Omental fat pad (tissue), 4 donors: ENCODE measurements around the gene SPAG16. TPM values are rescaled to one million over a fixed set of nuclear protein-coding genes. Genes with fewer than 3 reads are reported as not detected.

Source experiments
- ATAC-seq: fragments of 150-250 bp; one replicate; pipeline ENCODE4 v1.9.1; 2016; ENCODE audit warnings: mild to moderate bottlenecking, moderate library complexity; ENCODE audit not compliant: low FRiP score
- DNase-seq: peaks from one replicate; pipeline ENCODE4 v3.0.0-alpha.2; 2019; ENCODE audit warnings: low spot score
- total RNA-seq, 4 donors: library from RNA; depleted of rRNA; stranded (reverse); fragments of >200 nt; gene quantifications; one replicate each; pipeline ENCODE4 v1.1.0, GENCODE V29; 2016
- TF ChIP-seq, protein P1 (sequence below), 3 donors: fragments of 450-650 bp; IDR thresholded peaks; one replicate each; pipeline ENCODE4 v1.5.1; 2016 to 2017; ENCODE audit warnings: antibody characterized with exemption in 3 of 3, mild to moderate bottlenecking in 3 of 3, moderate library complexity in 2 of 3

SPAG16 gene
- total RNA-seq, 4 donors from 2014 or later, result 11.1 to 29.5 (median 13.3) TPM

DNA sequence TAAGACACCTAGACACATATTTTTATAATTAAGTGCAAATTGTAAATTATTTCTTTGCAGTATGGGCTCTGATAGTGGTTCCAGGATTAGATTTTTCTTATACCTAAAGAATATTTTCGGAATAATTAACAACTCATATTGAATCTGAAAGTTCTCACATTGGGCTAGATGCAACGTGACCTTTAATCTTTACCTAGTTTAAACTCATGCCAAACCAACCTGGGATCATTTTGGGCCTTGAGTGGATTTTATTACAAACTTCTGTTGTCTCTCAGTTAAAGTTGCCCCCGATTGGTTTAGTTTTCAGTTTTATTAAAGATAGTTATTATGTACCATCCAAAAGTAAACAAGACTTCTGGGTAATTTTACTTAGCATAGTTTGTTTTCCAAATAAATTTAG is 896.4 kb downstream of the SPAG16 start:
- ATAC-seq (no peak), DNase-seq (no peak)
- TF ChIP-seq, protein P1, sequence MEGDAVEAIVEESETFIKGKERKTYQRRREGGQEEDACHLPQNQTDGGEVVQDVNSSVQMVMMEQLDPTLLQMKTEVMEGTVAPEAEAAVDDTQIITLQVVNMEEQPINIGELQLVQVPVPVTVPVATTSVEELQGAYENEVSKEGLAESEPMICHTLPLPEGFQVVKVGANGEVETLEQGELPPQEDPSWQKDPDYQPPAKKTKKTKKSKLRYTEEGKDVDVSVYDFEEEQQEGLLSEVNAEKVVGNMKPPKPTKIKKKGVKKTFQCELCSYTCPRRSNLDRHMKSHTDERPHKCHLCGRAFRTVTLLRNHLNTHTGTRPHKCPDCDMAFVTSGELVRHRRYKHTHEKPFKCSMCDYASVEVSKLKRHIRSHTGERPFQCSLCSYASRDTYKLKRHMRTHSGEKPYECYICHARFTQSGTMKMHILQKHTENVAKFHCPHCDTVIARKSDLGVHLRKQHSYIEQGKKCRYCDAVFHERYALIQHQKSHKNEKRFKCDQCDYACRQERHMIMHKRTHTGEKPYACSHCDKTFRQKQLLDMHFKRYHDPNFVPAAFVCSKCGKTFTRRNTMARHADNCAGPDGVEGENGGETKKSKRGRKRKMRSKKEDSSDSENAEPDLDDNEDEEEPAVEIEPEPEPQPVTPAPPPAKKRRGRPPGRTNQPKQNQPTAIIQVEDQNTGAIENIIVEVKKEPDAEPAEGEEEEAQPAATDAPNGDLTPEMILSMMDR (IDR thresholded peaks at IDR 0.05), result no peak

DNA sequence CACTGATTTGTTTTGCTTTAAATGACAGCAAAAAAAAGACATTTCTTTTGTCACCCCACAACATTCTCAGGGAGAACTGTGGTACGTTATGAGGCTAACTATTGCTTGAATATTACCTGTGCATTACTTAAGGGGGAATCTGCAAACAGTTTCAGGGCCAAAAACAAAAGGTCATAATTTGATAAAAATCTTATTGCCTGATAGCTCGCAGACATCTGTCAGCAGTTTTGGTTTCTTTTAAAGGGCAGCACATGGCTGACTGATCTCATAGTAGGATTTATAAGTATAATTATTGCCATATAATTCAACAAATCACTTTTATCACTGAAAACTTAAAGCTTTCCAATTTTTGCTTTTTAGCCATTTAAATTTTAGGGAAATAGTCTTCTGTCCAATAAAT is 900.2 kb downstream of the SPAG16 start:
- TF ChIP-seq, protein P1 (IDR thresholded peaks at IDR 0.05), result no peak
- ATAC-seq (no peak), DNase-seq (no peak)

DNA sequence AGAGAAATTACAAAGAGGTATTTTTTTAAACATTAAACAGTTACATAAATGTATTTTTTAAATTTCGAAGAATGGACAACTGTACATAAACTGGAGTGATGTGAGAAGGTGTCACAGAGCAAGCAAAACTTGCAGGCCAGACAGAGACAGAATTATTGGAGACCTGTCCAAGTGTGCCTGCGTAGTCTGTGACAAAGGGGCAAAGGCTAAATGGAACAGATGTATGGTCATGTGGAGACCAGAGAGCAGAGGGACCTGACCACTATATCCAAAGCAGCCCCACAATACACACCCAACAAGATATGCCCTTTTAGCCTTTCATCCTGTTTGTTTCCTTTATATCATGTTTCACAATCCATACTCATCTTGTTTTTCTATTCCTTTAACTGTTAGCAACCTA is 901.3 kb downstream of the SPAG16 start:
- TF ChIP-seq, protein P1 (IDR thresholded peaks at IDR 0.05), result no peak
- ATAC-seq (no peak), DNase-seq (no peak)

DNA sequence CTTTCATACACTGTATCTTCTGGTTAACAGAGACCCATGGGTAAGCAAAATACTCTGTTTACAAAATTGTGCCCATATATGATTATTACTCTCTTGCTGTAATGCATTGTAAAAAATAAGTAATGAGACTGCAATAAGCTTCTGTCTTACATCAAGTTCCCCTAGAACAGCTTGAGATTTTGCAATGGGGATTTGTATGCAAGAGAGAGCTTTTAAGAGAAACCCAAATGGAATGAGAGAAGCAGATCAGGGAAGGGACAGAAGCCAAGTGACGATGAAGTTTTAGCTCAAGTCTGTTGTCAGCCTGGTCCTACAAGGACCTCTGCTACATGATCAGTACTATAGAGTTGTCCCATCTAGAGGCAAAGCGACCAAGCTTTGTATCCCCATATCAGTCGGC is 908.4 kb downstream of the SPAG16 start:
- DNase-seq (no peak), ATAC-seq (no peak)
- TF ChIP-seq, protein P1 (IDR thresholded peaks at IDR 0.05), result no peak

DNA sequence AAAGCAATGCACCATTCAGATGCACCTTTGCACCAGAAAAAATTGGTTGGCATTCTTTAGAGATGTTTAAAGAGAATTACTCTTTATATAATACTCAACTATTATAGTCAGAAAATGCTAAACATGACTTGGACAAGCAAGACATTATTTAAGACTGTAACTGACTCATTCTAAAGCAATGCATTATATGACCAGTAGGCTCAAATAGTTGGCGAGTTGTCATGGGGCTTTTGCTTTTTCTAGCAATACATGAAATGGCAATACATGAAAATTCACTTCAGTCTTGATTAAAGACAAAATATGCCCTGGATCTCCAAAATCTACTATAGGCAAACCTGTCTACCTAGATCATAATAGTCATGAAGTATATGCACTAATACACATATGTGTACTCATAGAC is 909.7 kb downstream of the SPAG16 start:
- ATAC-seq, result no peak

DNA sequence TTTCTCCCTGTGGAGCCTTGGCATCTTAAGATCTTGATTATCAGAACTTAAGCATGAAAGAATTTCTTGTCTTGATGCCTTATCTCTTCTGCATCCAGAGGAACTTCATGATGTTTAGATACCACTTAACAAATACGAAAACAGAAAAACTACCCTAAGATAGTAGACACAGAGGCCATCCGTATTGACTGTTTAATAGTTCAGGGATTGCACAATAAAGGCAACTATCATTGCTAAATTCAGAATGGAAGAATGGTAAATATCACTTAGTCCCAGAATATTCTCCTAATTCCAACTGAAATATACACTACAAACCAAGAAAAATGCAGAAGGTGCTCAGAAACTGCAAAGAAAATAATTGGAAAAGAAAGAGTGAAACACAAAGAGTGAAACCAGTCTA is 912.0 kb downstream of the SPAG16 start:
- ATAC-seq (no peak), DNase-seq (no peak)
- TF ChIP-seq, protein P1 (IDR thresholded peaks at IDR 0.05), result no peak

More for the DNA sequence above, 909.7 kb downstream of the SPAG16 start:
- DNase-seq, result no peak
- TF ChIP-seq, protein P1 (IDR thresholded peaks at IDR 0.05), result no peak

DNA sequence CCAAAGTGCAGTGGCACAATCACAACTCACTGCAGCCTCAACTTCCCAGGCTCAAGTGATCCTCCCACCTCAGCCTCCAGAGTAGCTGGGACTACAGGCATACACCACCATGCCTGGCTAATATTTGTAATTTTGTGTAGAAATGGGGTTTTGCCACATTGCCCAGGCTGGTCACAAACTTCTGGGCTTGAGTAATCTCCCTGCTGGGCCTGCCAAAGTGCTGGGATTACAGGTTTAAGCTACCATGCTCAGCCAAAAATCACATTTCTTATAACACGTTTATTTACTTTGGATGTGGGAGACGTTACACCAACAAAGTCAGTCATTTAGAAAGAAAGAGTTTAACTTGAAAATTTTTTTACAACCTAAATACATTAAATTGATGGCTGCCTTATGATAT is 917.6 kb downstream of the SPAG16 start:
- DNase-seq, result no peak
- TF ChIP-seq, protein P1 (IDR thresholded peaks at IDR 0.05), result no peak
- no peak for ATAC-seq
